GM23338 (cell line): ENCODE results near the gene EIF2S3. TPM values are rescaled to one million over a fixed set of nuclear protein-coding genes. Genes with fewer than 3 reads are reported as not detected.

Experiments
- ATAC-seq: fragments of 200-7000 bp; cut with Tn5 transposase; 3 replicates; pipeline ENCODE4 v1.9.1; 2020
- DNase-seq: peaks from one replicate; pipeline ENCODE4 v3.0.0-alpha.2; 2015; ENCODE audit warnings: low spot score
- H2AFZ ChIP-seq: fragments of 200-600 bp; sonication (generic); 2 replicates; pipeline ENCODE4 v1.8.0; 2016; ENCODE audit warnings: antibody characterized with exemption, mild to moderate bottlenecking, moderate library complexity
- H3F3A ChIP-seq: fragments of 200-600 bp; sonication (generic); replicated peaks from 2 replicates; pipeline ENCODE4 v1.8.0; 2017; ENCODE audit warnings: antibody characterized with exemption, mixed run types, low read depth
- H3K27ac ChIP-seq: fragments of 200-600 bp; sonication (generic); 2 replicates; pipeline ENCODE4 v1.6.1; 2016; ENCODE audit warnings: low read depth
- H3K27me3 ChIP-seq: fragments of 200-600 bp; sonication (generic); 2 replicates; pipeline ENCODE4 v1.8.0; 2016; ENCODE audit warnings: mild to moderate bottlenecking, mixed run types, moderate library complexity; ENCODE audit not compliant: insufficient read depth
- H3K36me3 ChIP-seq: fragments of 200-600 bp; sonication (generic); 2 replicates; pipeline ENCODE4 v1.8.0; 2016; ENCODE audit warnings: mild to moderate bottlenecking; ENCODE audit not compliant: insufficient read depth
- H3K4me1 ChIP-seq: fragments of 200-600 bp; sonication (generic); 2 replicates; pipeline ENCODE4 v1.8.0; 2016; ENCODE audit warnings: mild to moderate bottlenecking, moderate library complexity; ENCODE audit not compliant: insufficient read depth
- H3K4me2 ChIP-seq: fragments of 200-600 bp; sonication (generic); 2 replicates; pipeline ENCODE4 v1.7.1; 2017; ENCODE audit warnings: mixed run types
- H3K4me3 ChIP-seq: fragments of 200-600 bp; sonication (generic); 2 replicates; pipeline ENCODE4 v1.6.1; 2016; ENCODE audit warnings: mixed run types
- H3K79me2 ChIP-seq: fragments of 200-600 bp; sonication (generic); replicated peaks from 2 replicates; pipeline ENCODE4 v1.8.0; 2017; ENCODE audit warnings: mild to moderate bottlenecking; ENCODE audit not compliant: insufficient read depth
- H3K9me2 ChIP-seq: fragments of 200-600 bp; sonication (generic); 2 replicates; pipeline ENCODE4 v1.8.0; 2017; ENCODE audit not compliant: insufficient read depth
- H4K20me1 ChIP-seq: fragments of 200-600 bp; sonication (generic); replicated peaks from 2 replicates; pipeline ENCODE4 v1.8.0; 2017; ENCODE audit warnings: mild to moderate bottlenecking; ENCODE audit not compliant: insufficient read depth
- H3K27ac Mint-ChIP-seq: 2 replicates; pipeline ENCODE4 v1.8.0; 2020; ENCODE audit warnings: inconsistent platforms, mild to moderate bottlenecking, moderate library complexity, mixed read lengths
- H3K27me3 Mint-ChIP-seq: 3 replicates; pipeline ENCODE4 v1.8.0; 2022; ENCODE audit warnings: low read depth, mild to moderate bottlenecking, moderate library complexity, mixed read lengths, inconsistent platforms; ENCODE audit not compliant: insufficient read depth, poor library complexity
- H3K36me3 Mint-ChIP-seq: 3 replicates; pipeline ENCODE4 v1.8.0; 2021; ENCODE audit warnings: low read depth, mild to moderate bottlenecking, inconsistent platforms, moderate library complexity, mixed read lengths
- H3K4me1 Mint-ChIP-seq: 3 replicates; pipeline ENCODE4 v1.8.0; 2020; ENCODE audit warnings: mild to moderate bottlenecking, inconsistent platforms, mixed read lengths
- H3K4me3 Mint-ChIP-seq: 3 replicates; pipeline ENCODE4 v1.8.0; 2021; ENCODE audit warnings: moderate library complexity, mild to moderate bottlenecking, inconsistent platforms, mixed read lengths
- H3K9me3 Mint-ChIP-seq: 3 replicates; pipeline ENCODE4 v1.8.0; 2020; ENCODE audit warnings: moderate library complexity, mild to moderate bottlenecking, inconsistent platforms, mixed read lengths
- CREB1 ChIP-seq: fragments of 250-450 bp; sonication (Bioruptor Pico); IDR thresholded peaks from 2 replicates; pipeline ENCODE4 v1.5.0; 2020; ENCODE audit warnings: low read depth, mild to moderate bottlenecking, moderate library complexity
- ETS1 ChIP-seq: IDR thresholded peaks from 2 replicates; pipeline ENCODE4 v1.6.1; 2016; ENCODE audit warnings: antibody characterized with exemption
- EZH2 ChIP-seq: fragments of 200-600 bp; sonication (generic); IDR thresholded peaks from one replicate; pipeline ENCODE4 v1.8.0; 2017; ENCODE audit warnings: antibody characterized with exemption, mild to moderate bottlenecking, low read depth; ENCODE audit not compliant: unreplicated experiment
- EZH2phosphoT487 ChIP-seq: fragments of 200-600 bp; sonication (generic); IDR thresholded peaks from one replicate; pipeline ENCODE4 v1.8.1; 2018; ENCODE audit warnings: antibody characterized with exemption; ENCODE audit not compliant: unreplicated experiment
- JUNB ChIP-seq: IDR thresholded peaks from one replicate; pipeline ENCODE4 v1.6.1; 2016; ENCODE audit warnings: antibody characterized with exemption; ENCODE audit not compliant: unreplicated experiment
- POLR2AphosphoS5 ChIP-seq: IDR thresholded peaks from 2 replicates; pipeline ENCODE4 v1.6.1; 2016; ENCODE audit warnings: antibody characterized with exemption, low read depth
- REST ChIP-seq: IDR thresholded peaks from one replicate; pipeline ENCODE4 v1.6.1; 2018; ENCODE audit warnings: antibody characterized with exemption; ENCODE audit not compliant: unreplicated experiment
- ZNF331 ChIP-seq: fragments of 250-450 bp; sonication (Bioruptor Pico); IDR thresholded peaks from 2 replicates; pipeline ENCODE4 v1.5.0; 2020; ENCODE audit warnings: low read depth, mild to moderate bottlenecking, moderate library complexity
- long read RNA-seq: library from polyadenylated mRNA; unstranded; transcript quantifications from one replicate; pipeline ENCODE4 v2.0.0, GENCODE V29; 2020; ENCODE audit not compliant: unreplicated experiment
- polyA plus RNA-seq: library from polyadenylated mRNA; unstranded; fragments of >200 nt; fragmentation: Nextera tagmentation; extraction: Ambion mirVana; gene quantifications from 2 replicates; pipeline ENCODE4 v1.2.1, GENCODE V29; 2016
- total RNA-seq: library from RNA; depleted of rRNA; stranded (reverse); fragments of >200 nt; shearing (Covaris generic); gene quantifications from 2 replicates; pipeline ENCODE4 v1.2.3, GENCODE V29; 2014; rRNA removed
- TF ChIP-seq, protein P1 (sequence below), 2 experiments: fragments of 200-600 bp in 1 of 2; sonication (generic) in 1 of 2; conservative IDR thresholded peaks; 2 replicates each; pipeline versions ENCODE4 v1.5.1 to v1.6.1; 2016 to 2017; ENCODE audit warnings: antibody characterized with exemption in 2 of 2, low read depth in 2 of 2, mild to moderate bottlenecking in 2 of 2, moderate library complexity in 1 of 2

Gene EIF2S3
- total RNA-seq, result 246 and 323 TPM in 2 replicates
- polyA plus RNA-seq, result 83.3 and 90.5 TPM in 2 replicates
- long read RNA-seq, transcript EIF2S3-201 (12 exons, 2,858 nt), result major isoform, 100 of 165 reads
- long read RNA-seq, partial matches to known transcripts, result 50 of 165 reads
- long read RNA-seq, other reads (novel, unspliced or antisense), result 13 of 165 reads

DNA sequence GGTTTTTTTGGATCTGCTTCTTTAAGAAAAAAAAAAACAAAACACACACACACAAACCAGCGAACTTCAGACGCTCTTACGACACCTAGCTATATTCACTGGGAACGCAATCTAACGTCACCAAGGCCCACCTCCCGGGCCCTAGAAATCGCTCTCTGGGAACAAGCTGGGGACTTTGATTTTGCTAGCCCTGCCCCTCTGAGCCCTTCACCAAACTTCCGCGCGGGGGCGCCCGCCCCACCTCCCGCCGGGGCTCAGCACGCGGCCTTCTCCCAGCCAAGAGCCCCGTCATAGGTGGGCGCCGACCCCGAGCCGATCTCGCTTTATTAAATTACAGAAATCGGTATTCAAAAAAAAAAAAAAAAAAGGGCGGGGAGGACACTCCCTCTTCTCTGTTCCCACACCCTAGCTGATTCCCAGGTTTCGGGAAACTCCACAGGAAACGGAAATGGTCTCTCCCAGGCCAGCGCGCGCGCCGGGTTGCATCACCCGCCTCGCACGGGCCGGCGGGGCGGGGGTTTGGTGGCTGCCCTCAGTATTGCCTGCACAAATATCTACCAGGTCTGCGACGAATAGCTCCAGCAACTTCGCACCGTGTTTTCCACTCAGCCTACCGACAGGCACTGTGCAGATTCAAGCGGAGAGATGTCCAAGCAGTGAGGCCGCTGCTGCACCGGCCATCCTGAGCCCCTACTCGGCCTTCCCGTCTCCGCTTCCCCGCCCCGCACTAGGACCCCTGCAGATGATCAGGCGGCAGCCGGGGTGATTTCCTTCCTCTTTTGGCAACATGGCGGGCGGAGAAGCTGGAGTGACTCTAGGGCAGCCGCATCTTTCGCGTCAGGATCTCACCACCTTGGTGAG, at the start of gene EIF2S3:
Gene EIF2S3, plus strand, starts transcription at position 775 of the 861 bp plus-strand sequence. Its CDS starts 13 bp downstream, at position 788.
- TF ChIP-seq, protein P1, sequence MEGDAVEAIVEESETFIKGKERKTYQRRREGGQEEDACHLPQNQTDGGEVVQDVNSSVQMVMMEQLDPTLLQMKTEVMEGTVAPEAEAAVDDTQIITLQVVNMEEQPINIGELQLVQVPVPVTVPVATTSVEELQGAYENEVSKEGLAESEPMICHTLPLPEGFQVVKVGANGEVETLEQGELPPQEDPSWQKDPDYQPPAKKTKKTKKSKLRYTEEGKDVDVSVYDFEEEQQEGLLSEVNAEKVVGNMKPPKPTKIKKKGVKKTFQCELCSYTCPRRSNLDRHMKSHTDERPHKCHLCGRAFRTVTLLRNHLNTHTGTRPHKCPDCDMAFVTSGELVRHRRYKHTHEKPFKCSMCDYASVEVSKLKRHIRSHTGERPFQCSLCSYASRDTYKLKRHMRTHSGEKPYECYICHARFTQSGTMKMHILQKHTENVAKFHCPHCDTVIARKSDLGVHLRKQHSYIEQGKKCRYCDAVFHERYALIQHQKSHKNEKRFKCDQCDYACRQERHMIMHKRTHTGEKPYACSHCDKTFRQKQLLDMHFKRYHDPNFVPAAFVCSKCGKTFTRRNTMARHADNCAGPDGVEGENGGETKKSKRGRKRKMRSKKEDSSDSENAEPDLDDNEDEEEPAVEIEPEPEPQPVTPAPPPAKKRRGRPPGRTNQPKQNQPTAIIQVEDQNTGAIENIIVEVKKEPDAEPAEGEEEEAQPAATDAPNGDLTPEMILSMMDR (conservative IDR thresholded peaks at IDR 0.05; ENCODE audit: low read depth in 2 of 2), result peak; percentile 57 to 58
- TF ChIP-seq ZNF331 (CRISPR knock-in tag) (no peak), CREB1 (CRISPR knock-in tag) (peak; percentile 83), POLR2AphosphoS5 (peak; percentile 78)
- no peaks in the 10 kb centered on the region for H3K9me2 ChIP-seq
- no peak within 1 kb of the TSS for H2AFZ ChIP-seq
- peak within 1 kb of the TSS; percentile 91 for H3K27ac ChIP-seq
- peaks cover 7% of the 10 kb centered on the region; the same call in 1 of the 2 replicates for H3K79me2 ChIP-seq
- H3K4me1 ChIP-seq, result peaks cover 2% of the 10 kb centered on the region; the same call in 1 of the 2 replicates
- peak within 1 kb of the TSS; percentile 76; the same call in 1 of the 2 replicates for H3K4me2 ChIP-seq
- Mint-ChIP-seq H3K4me3 (no peak within 1 kb of the TSS; the same call in 2 of the 3 replicates), H3K36me3 (peaks cover 19% of the 10 kb centered on the region; the same call in 2 of the 3 replicates), H3K27ac (peak within 1 kb of the TSS; percentile 100), H3K9me3 (no peaks in the 10 kb centered on the region; the same call in 2 of the 3 replicates), H3K27me3 (peaks cover 4% of the 10 kb centered on the region), H3K4me1 (peaks cover 2% of the 10 kb centered on the region; the same call in 2 of the 3 replicates)
- no peaks in the 10 kb centered on the region for H4K20me1 ChIP-seq
- no peak within 1 kb of the TSS; the same call in 1 of the 2 replicates for H3K4me3 ChIP-seq
- H3F3A ChIP-seq, result no peaks in the 10 kb centered on the region; the same call in 1 of the 2 replicates
- peaks cover 19% of the 10 kb centered on the region; the same call in 1 of the 2 replicates for H3K36me3 ChIP-seq
- no peaks in the 10 kb centered on the region for H3K27me3 ChIP-seq
- ATAC-seq, result peak; percentile 90
- peak; percentile 86 for DNase-seq

DNA sequence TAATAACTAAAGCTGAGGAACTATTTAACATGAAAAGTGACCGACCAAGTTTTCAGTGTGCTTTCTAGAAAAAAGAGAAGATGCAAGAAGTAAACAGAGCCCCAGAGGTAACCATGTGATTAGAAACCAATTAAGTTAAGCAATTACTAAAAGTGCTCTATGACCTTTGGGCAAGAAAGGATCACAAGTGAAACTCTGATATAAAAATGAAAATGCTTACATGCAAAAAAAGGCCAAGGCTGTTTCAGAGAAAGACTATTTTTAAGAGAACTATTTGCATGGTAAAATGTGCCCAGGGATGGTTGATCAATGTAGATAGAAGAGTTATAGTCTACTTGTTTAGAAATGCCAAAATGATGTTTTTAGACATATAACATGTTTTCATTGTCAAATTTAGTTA, 49.7 kb upstream of the EIF2S3 start:
- H3K27me3 Mint-ChIP-seq, result no peaks in the 10 kb centered on the region
- H3K79me2 ChIP-seq, result peaks cover 14% of the 10 kb centered on the region
- no peaks in the 10 kb centered on the region for H3K36me3 ChIP-seq
- H3K27ac Mint-ChIP-seq, result no peak overlapping the region
- H4K20me1 ChIP-seq, result 0 out of 2 replicates have a peak, but pooled peaks cover 3% of the 10 kb centered on the region
- ATAC-seq (no peak), DNase-seq (no peak)
- H3K4me3 ChIP-seq, result no peak overlapping the region
- H3F3A ChIP-seq, result no peaks in the 10 kb centered on the region
- no peak overlapping the region for H2AFZ ChIP-seq
- no peaks in the 10 kb centered on the region for H3K4me1 ChIP-seq
- H3K9me2 ChIP-seq, result no peaks in the 10 kb centered on the region
- H3K9me3 Mint-ChIP-seq, result no peaks in the 10 kb centered on the region
- H3K27ac ChIP-seq, result no peak overlapping the region
- H3K36me3 Mint-ChIP-seq, result peaks cover 26% of the 10 kb centered on the region
- H3K4me1 Mint-ChIP-seq, result no peaks in the 10 kb centered on the region
- H3K4me3 Mint-ChIP-seq, result no peak overlapping the region
- H3K27me3 ChIP-seq, result no peaks in the 10 kb centered on the region
- H3K4me2 ChIP-seq, result no peak overlapping the region
- TF ChIP-seq, protein P1 (conservative IDR thresholded peaks at IDR 0.05; ENCODE audit: low read depth in 2 of 2), result no peak
- TF ChIP-seq EZH2, result no peak
- TF ChIP-seq REST, result no peak
- no peak for TF ChIP-seq JUNB
- no peak for TF ChIP-seq POLR2AphosphoS5
- no peak for TF ChIP-seq ETS1
- TF ChIP-seq EZH2phosphoT487, result no peak
